Fibroblast of mammary gland (primary cell): ENCODE results near the gene AKAP13.

ENCODE experiments used
- DNase-seq: peaks from one replicate; pipeline ENCODE4 v3.0.0-alpha.2; 2010; ENCODE audit warnings: low read depth
- H3K4me3 ChIP-seq: 2 replicates; pipeline ENCODE4 v1.5.1; 2011; ENCODE audit warnings: low read depth, mild to moderate bottlenecking, low read length, moderate library complexity; ENCODE audit not compliant: control insufficient read depth
- TF ChIP-seq, protein P1 (sequence below): conservative IDR thresholded peaks from 2 replicates; pipeline ENCODE4 v1.5.1; 2011; ENCODE audit warnings: low read depth, low read length, inconsistent platforms; ENCODE audit not compliant: control insufficient read depth, insufficient read depth

Gene AKAP13

DNA sequence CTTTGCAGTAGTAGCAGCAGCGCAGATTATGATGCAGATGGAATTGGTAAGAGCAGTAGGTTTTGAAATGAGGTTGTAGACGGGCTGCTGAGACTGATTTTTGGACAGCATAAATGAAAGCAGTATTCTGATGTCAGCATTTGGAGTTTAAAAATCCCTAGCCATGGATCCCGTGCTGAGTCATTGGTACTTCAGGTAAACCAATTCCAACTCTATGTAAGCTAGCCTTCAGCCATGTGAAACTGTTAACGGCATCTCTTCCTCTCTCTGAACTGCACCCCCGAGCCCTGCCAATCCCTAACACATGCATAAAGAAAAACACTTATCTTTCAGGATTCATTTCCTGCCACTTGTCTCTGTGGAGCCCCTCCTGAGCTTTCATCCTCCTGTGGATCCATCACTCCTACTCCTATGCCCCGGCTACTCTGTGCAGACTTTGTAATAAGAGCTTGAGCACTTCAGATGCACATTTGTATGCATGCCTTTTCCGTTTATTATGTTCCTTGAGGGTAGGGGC, 119.0 kb downstream of the AKAP13 start:
- DNase-seq = peak; percentile 26
- TF ChIP-seq, protein P1, sequence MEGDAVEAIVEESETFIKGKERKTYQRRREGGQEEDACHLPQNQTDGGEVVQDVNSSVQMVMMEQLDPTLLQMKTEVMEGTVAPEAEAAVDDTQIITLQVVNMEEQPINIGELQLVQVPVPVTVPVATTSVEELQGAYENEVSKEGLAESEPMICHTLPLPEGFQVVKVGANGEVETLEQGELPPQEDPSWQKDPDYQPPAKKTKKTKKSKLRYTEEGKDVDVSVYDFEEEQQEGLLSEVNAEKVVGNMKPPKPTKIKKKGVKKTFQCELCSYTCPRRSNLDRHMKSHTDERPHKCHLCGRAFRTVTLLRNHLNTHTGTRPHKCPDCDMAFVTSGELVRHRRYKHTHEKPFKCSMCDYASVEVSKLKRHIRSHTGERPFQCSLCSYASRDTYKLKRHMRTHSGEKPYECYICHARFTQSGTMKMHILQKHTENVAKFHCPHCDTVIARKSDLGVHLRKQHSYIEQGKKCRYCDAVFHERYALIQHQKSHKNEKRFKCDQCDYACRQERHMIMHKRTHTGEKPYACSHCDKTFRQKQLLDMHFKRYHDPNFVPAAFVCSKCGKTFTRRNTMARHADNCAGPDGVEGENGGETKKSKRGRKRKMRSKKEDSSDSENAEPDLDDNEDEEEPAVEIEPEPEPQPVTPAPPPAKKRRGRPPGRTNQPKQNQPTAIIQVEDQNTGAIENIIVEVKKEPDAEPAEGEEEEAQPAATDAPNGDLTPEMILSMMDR = no peak
- H3K4me3 ChIP-seq = no peak overlapping the region

DNA sequence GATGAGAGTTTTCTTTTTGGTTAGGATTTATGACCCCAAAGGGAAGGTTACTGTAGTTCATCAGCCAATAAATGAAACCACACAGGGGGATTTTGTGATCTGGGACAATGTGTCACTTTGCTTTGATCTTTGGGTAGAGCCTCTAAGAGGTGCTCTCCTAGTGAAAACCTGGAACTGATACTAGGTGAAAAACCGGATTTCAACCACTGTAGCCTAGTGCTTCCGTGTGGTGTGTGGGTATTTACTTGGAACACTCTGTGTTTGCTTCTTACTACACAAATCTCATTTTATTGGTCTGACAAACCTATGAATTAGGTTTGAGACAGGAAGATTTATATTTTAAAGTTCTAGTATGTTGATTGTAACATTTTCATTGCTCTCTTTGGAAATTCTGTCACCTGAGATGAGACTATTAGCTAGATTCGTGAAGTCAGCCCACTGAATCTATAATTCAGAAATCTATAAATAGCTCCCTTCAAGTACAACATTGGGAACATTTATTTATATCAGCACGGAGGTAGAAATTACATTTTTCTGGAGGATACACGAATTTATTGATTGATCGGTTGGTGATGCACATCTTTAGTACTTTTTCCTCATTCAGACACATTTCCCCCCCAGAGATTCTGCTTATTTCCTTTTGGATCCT, 119.8 kb downstream of the AKAP13 start:
- no peak for DNase-seq
- TF ChIP-seq, protein P1 = no peak
- H3K4me3 ChIP-seq = no peak overlapping the region

DNA sequence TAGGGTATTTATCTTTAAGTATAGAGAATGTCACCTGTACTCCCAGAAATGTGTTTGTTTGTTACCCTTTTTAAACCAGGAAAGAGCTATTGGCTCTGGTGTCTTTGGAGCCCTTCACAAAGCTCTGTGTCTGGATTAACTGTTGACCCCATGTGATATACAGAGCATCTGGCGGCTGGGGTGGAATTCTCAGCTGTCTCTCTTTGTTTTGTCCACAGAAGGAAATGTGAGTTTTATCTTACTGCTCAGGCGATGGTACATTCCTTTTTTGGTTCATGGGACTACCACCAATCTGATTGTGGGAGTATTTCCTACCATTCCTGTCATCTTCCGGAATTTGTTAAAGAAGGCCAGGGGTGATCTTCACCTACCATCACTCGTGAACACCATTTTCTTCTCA, 120.3 kb downstream of the AKAP13 start:
- DNase-seq = no peak
- H3K4me3 ChIP-seq = no peak overlapping the region
- TF ChIP-seq, protein P1 = no peak

DNA sequence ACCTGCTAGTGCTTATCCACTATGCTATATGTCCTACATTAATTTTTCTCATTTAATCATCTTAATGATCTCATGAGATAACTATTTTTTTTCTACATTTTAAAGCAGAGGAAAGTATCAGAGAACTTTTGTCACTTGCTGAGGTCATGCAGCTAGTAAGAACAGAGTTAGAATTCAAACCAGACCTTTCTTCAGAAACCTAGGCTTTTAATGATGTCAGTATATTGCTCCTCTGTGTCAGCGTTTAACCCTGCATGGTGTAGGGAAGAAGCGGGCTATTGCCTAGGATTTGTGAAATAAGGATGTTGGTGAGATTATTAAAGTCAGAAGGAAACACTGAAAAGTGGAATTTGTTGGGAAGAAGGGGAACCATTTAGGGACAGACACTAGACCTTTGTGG, 121.2 kb downstream of the AKAP13 start:
- peak; percentile 16 for DNase-seq
- TF ChIP-seq, protein P1 = no peak
- no peak overlapping the region for H3K4me3 ChIP-seq

DNA sequence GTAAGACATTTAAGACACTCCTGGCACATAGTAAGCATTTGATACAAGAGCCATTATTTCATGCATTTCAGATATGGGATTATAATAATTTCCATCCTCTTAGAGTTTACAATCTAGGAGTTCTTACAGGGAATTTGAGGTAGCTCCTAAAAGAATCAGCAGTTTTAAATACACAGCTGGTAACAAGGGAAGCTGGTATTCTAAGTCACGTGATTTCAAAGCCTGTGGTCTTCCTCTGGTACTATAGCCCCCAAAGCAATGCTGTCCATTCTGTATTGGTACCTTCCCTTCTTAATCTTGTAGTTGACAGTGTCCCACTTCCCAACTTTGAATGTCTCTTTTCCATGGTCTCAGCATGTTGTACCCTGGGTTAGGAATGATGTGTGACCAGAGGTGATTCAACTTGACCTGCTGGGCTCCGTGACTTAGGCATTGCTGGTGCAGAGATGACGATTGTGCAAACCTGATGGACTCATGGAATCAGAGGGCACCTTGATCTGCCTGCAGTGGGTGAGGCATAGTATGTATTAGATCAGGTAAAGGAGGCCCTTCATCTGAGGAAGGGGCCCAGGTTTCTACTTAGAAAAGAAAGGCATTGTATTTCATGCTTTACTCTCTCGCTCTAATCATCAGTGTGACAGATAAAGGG, 122.9 kb downstream of the AKAP13 start:
- H3K4me3 ChIP-seq = no peak overlapping the region
- TF ChIP-seq, protein P1 = no peak
- no peak for DNase-seq

DNA sequence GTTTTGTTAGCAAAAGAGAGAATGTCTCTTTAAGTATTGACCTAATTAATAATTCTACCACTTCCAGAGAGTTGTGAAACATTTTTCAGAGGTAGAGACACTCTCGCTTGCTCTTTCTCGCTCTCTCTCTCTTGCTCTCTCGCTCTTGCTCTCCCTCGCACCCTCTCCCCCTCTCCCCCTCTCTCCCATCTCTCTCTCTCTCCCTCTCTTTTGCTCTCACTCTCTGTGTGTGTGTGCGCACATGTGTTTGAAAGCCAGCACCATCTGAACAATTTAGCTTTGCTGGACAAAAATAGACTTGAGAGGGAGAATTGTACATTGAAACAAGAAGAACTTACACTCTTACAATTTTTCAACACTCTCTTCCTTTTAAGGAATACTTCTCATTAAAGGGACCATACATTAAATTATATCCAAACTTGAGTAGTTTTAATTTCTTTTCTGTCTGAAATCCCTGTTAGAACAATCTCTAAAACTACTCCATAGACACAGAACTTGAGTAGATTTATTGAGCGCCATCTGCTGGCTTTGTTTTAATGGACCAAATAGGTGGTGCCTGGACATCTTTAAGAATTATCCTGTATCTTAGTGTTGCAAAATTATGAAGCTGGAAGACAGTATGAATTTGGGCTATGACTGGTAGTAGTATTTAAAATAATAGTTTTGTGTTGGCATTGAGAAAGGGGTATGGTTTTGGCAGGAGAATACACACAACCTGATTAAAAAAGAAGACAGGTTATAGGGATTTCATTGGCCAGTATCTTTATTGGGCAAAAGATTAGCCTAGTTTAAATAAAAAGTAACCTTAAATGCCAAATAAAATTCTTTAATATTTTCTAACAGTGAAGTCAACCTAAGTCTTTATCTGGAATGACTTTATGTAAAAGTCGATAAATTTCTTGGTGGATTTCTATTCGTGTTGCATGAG, 124.6 kb downstream of the AKAP13 start:
- H3K4me3 ChIP-seq = no peak overlapping the region
- peak; percentile 81 for DNase-seq
- TF ChIP-seq, protein P1 = peak; percentile 62
